Gastrocnemius medialis (tissue), 4 donors: ENCODE results near the gene SCGN.

Experiments used
- POLR2A ChIP-seq, 2 donors: fragments of 450-650 bp; IDR thresholded peaks; one replicate each; pipeline ENCODE4 v1.6.1; 2017; ENCODE audit warnings: antibody characterized with exemption in 2 of 2, mild to moderate bottlenecking in 2 of 2, moderate library complexity in 2 of 2
- TF ChIP-seq, protein P1 (sequence below), 5 experiments: fragments of 450-650 bp in 3 of 5; fragments of 200-600 bp in 2 of 5; sonication (generic) in 2 of 5; IDR thresholded peaks in 4 of 5; conservative IDR thresholded peaks in 1 of 5; 1 replicate in 4 of 5; 2 replicates in 1 of 5; pipeline ENCODE4 v1.5.1; 2016 to 2019; ENCODE audit warnings: antibody characterized with exemption in 5 of 5, mild to moderate bottlenecking in 3 of 5, moderate library complexity in 3 of 5

DNA sequence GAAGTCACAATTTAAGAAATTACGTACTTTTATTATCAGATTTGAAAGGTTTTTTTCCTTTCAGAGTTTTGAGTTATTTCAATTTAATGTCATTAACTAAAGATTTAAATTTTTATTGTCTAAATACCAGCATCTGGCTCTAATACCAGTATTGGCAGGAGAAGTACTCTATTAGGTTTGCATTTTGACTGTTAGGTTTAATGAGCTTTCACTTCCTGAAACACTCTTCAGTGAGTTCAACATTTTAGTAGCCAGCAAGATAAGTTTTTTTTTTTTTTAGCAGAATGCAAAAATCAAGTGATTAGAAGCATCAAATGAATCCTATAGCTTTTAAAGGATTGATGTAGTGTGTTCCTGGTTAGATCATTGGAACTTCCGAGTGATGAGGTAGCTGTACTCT, 34.0 kb upstream of the SCGN start:
- TF ChIP-seq, protein P1, sequence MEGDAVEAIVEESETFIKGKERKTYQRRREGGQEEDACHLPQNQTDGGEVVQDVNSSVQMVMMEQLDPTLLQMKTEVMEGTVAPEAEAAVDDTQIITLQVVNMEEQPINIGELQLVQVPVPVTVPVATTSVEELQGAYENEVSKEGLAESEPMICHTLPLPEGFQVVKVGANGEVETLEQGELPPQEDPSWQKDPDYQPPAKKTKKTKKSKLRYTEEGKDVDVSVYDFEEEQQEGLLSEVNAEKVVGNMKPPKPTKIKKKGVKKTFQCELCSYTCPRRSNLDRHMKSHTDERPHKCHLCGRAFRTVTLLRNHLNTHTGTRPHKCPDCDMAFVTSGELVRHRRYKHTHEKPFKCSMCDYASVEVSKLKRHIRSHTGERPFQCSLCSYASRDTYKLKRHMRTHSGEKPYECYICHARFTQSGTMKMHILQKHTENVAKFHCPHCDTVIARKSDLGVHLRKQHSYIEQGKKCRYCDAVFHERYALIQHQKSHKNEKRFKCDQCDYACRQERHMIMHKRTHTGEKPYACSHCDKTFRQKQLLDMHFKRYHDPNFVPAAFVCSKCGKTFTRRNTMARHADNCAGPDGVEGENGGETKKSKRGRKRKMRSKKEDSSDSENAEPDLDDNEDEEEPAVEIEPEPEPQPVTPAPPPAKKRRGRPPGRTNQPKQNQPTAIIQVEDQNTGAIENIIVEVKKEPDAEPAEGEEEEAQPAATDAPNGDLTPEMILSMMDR (IDR thresholded peaks at IDR 0.05 in 4 of 5, conservative IDR thresholded peaks at IDR 0.05 in 1 of 5), result no peak
- no peak for TF ChIP-seq POLR2A (IDR thresholded peaks at IDR 0.05)
